HepG2 (cell line): ENCODE measurements around the gene MPG. TPM values are rescaled to one million over a fixed set of nuclear protein-coding genes. Genes with fewer than 3 reads are reported as not detected.
A peak's percentile ranks its signal among the peaks of the same experiment; 100 is the strongest.

ENCODE experiments used
- HHEX ChIP-seq: IDR thresholded peaks from 2 replicates; pipeline ENCODE4 v1.6.1; 2016; ENCODE audit warnings: control low read depth
- HNRNPLL ChIP-seq: fragments of 200-400 bp; formaldehyde crosslinking; IDR thresholded peaks from 2 replicates; pipeline ENCODE4 v1.6.1; 2017; ENCODE audit warnings: mild to moderate bottlenecking, low read depth, low read length; ENCODE audit not compliant: poor library complexity, severe bottlenecking
- HOXA9 ChIP-seq: sonication (generic); formaldehyde crosslinking; IDR thresholded peaks from 2 replicates; pipeline ENCODE4 v1.8.1; 2022; ENCODE audit warnings: missing genetic modification reagents, mild to moderate bottlenecking, moderate library complexity, borderline replicate concordance
- KAT2B ChIP-seq: fragments of 150-350 bp; IDR thresholded peaks from 2 replicates; pipeline ENCODE4 v1.6.1; 2014; ENCODE audit warnings: low read depth, low read length, borderline replicate concordance
- MAFK ChIP-seq, 2 experiments: IDR thresholded peaks in 1 of 2; conservative IDR thresholded peaks in 1 of 2; 2 replicates each; pipeline ENCODE4 v1.6.1; 2011; ENCODE audit warnings: improper control_type of control experiment in 2 of 2, low read length in 2 of 2
- MTF2 ChIP-seq: sonication (generic); formaldehyde crosslinking; IDR thresholded peaks from 2 replicates; pipeline ENCODE4 v1.5.0; 2020; ENCODE audit warnings: missing genetic modification reagents, borderline replicate concordance
- YEATS4 ChIP-seq: sonication (generic); formaldehyde crosslinking; IDR thresholded peaks from 2 replicates; pipeline ENCODE4 v1.4.0; 2020; ENCODE audit warnings: missing genetic modification reagents, borderline replicate concordance
- ZNF124 ChIP-seq: sonication (generic); formaldehyde crosslinking; IDR thresholded peaks from 2 replicates; pipeline ENCODE4 v1.4.0; 2020; ENCODE audit warnings: missing genetic modification reagents
- ZNF274 ChIP-seq: sonication (generic); formaldehyde crosslinking; IDR thresholded peaks from 2 replicates; pipeline ENCODE4 v1.5.1; 2020; ENCODE audit warnings: mild to moderate bottlenecking, missing genetic modification reagents
- polyA plus RNA-seq, 8 experiments: library from polyadenylated mRNA; depleted of rRNA in 3 of 8; stranded (reverse) in 7 of 8; unstranded in 1 of 8; fragments of >200 nt; fragmentation: Illumina TruSeq in 4 of 8; extraction: Trizol in 4 of 8; gene quantifications; 2 replicates each; pipeline versions ENCODE4 v1.2.1 to v1.2.3, GENCODE V29; 2011 to 2016; ENCODE audit warnings: low read depth in 4 of 8, missing spikeins in 1 of 8, mixed read lengths in 1 of 8; ENCODE audit not compliant: insufficient read depth in 1 of 8
- total RNA-seq, 5 experiments: library from RNA; depleted of rRNA; stranded (reverse); fragments of >200 nt; fragmentation: Illumina TruSeq; extraction: Trizol; gene quantifications; 2 replicates each; pipeline ENCODE4 v1.2.3, GENCODE V29; 2016; ENCODE audit warnings: low read depth in 1 of 5
- TF ChIP-seq, protein P1 (sequence below): sonication (generic); formaldehyde crosslinking; IDR thresholded peaks from 2 replicates; pipeline ENCODE4 v1.5.1; 2020; ENCODE audit warnings: mild to moderate bottlenecking, missing genetic modification reagents, borderline replicate concordance
- TF ChIP-seq, protein P2 (sequence below): IDR thresholded peaks from 2 replicates; pipeline ENCODE4 v1.6.1; 2016; ENCODE audit warnings: low read depth, missing genetic modification reagents, missing compliant biosample characterization
- TF ChIP-seq, protein P3 (sequence below): sonication (generic); formaldehyde crosslinking; IDR thresholded peaks from 2 replicates; pipeline ENCODE4 v1.4.0; 2020; ENCODE audit warnings: missing genetic modification reagents
- TF ChIP-seq, protein P4 (sequence below): IDR thresholded peaks from 2 replicates; pipeline ENCODE4 v1.6.1; 2016

The MPG gene
- total and polyA plus RNA-seq, 2 of the 13 experiments (the other 11 are each of a cell fraction or from before 2014, with no cell fraction given), result 59.1 to 62.5 TPM

DNA sequence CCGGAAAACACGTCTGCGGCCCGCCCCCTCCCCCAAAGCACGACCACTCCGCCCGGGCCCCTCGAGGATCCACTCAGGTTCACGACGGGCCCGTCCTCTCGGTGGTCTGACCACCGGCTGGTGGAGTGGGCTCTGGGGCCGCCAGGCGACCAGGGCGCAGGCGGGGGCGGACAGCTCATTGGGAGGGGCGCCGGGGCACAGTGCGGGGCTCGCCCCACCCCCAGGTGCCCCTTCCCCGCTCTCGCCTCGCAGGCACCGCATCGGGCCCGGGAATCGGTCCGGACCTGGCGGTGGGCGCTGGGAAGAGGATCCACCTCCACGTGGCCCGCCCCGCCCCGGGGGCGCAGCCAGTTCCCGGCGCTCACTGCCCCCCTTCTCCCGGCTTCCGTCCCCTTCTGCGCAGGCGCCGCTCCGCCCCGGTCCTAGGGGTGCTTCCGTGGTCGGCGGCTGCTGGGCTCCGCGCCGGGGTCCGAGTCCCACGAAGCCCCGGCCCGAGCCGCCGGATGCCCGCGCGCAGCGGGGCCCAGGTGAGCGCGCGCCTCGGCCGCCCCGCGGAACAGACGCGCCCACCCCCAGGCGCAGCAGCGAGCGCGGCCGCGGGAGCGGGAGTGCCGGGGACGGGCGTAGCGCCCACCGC is at the start of gene MPG (continued):
- TF ChIP-seq, protein P1, sequence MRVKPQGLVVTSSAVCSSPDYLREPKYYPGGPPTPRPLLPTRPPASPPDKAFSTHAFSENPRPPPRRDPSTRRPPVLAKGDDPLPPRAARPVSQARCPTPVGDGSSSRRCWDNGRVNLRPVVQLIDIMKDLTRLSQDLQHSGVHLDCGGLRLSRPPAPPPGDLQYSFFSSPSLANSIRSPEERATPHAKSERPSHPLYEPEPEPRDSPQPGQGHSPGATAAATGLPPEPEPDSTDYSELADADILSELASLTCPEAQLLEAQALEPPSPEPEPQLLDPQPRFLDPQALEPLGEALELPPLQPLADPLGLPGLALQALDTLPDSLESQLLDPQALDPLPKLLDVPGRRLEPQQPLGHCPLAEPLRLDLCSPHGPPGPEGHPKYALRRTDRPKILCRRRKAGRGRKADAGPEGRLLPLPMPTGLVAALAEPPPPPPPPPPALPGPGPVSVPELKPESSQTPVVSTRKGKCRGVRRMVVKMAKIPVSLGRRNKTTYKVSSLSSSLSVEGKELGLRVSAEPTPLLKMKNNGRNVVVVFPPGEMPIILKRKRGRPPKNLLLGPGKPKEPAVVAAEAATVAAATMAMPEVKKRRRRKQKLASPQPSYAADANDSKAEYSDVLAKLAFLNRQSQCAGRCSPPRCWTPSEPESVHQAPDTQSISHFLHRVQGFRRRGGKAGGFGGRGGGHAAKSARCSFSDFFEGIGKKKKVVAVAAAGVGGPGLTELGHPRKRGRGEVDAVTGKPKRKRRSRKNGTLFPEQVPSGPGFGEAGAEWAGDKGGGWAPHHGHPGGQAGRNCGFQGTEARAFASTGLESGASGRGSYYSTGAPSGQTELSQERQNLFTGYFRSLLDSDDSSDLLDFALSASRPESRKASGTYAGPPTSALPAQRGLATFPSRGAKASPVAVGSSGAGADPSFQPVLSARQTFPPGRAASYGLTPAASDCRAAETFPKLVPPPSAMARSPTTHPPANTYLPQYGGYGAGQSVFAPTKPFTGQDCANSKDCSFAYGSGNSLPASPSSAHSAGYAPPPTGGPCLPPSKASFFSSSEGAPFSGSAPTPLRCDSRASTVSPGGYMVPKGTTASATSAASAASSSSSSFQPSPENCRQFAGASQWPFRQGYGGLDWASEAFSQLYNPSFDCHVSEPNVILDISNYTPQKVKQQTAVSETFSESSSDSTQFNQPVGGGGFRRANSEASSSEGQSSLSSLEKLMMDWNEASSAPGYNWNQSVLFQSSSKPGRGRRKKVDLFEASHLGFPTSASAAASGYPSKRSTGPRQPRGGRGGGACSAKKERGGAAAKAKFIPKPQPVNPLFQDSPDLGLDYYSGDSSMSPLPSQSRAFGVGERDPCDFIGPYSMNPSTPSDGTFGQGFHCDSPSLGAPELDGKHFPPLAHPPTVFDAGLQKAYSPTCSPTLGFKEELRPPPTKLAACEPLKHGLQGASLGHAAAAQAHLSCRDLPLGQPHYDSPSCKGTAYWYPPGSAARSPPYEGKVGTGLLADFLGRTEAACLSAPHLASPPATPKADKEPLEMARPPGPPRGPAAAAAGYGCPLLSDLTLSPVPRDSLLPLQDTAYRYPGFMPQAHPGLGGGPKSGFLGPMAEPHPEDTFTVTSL, result no peak
- peak; percentile 87 for TF ChIP-seq YEATS4 (CRISPR knock-in tag)
- no peak for TF ChIP-seq ZNF124 (CRISPR knock-in tag)
- no peak for TF ChIP-seq KAT2B
- no peak for TF ChIP-seq HOXA9 (CRISPR knock-in tag)
- TF ChIP-seq ZNF274 (CRISPR knock-in tag), result no peak
- TF ChIP-seq MAFK (conservative IDR thresholded peaks at IDR 0.05 in 1 of 2, IDR thresholded peaks at IDR 0.05 in 1 of 2; ENCODE audit: low read length in 2 of 2), result no peak
- TF ChIP-seq, protein P2, sequence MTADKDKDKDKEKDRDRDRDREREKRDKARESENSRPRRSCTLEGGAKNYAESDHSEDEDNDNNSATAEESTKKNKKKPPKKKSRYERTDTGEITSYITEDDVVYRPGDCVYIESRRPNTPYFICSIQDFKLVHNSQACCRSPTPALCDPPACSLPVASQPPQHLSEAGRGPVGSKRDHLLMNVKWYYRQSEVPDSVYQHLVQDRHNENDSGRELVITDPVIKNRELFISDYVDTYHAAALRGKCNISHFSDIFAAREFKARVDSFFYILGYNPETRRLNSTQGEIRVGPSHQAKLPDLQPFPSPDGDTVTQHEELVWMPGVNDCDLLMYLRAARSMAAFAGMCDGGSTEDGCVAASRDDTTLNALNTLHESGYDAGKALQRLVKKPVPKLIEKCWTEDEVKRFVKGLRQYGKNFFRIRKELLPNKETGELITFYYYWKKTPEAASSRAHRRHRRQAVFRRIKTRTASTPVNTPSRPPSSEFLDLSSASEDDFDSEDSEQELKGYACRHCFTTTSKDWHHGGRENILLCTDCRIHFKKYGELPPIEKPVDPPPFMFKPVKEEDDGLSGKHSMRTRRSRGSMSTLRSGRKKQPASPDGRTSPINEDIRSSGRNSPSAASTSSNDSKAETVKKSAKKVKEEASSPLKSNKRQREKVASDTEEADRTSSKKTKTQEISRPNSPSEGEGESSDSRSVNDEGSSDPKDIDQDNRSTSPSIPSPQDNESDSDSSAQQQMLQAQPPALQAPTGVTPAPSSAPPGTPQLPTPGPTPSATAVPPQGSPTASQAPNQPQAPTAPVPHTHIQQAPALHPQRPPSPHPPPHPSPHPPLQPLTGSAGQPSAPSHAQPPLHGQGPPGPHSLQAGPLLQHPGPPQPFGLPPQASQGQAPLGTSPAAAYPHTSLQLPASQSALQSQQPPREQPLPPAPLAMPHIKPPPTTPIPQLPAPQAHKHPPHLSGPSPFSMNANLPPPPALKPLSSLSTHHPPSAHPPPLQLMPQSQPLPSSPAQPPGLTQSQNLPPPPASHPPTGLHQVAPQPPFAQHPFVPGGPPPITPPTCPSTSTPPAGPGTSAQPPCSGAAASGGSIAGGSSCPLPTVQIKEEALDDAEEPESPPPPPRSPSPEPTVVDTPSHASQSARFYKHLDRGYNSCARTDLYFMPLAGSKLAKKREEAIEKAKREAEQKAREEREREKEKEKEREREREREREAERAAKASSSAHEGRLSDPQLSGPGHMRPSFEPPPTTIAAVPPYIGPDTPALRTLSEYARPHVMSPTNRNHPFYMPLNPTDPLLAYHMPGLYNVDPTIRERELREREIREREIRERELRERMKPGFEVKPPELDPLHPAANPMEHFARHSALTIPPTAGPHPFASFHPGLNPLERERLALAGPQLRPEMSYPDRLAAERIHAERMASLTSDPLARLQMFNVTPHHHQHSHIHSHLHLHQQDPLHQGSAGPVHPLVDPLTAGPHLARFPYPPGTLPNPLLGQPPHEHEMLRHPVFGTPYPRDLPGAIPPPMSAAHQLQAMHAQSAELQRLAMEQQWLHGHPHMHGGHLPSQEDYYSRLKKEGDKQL (CRISPR knock-in tag), result no peak
- TF ChIP-seq, protein P3, sequence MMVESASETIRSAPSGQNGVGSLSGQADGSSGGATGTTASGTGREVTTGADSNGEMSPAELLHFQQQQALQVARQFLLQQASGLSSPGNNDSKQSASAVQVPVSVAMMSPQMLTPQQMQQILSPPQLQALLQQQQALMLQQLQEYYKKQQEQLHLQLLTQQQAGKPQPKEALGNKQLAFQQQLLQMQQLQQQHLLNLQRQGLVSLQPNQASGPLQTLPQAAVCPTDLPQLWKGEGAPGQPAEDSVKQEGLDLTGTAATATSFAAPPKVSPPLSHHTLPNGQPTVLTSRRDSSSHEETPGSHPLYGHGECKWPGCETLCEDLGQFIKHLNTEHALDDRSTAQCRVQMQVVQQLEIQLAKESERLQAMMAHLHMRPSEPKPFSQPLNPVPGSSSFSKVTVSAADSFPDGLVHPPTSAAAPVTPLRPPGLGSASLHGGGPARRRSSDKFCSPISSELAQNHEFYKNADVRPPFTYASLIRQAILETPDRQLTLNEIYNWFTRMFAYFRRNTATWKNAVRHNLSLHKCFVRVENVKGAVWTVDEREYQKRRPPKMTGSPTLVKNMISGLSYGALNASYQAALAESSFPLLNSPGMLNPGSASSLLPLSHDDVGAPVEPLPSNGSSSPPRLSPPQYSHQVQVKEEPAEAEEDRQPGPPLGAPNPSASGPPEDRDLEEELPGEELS (CRISPR knock-in tag), result peak; percentile 41; the same call in 1 of the 2 replicates
- no peak for TF ChIP-seq HHEX (CRISPR knock-in tag)
- TF ChIP-seq, protein P4, sequence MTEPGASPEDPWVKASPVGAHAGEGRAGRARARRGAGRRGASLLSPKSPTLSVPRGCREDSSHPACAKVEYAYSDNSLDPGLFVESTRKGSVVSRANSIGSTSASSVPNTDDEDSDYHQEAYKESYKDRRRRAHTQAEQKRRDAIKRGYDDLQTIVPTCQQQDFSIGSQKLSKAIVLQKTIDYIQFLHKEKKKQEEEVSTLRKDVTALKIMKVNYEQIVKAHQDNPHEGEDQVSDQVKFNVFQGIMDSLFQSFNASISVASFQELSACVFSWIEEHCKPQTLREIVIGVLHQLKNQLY (CRISPR knock-in tag), result peak; percentile 33; the same call in 1 of the 2 replicates
- no peak for TF ChIP-seq MTF2 (CRISPR knock-in tag)
- TF ChIP-seq HNRNPLL, result no peak
